Hypothalamus (tissue), 51 donors: ENCODE data around the gene NAMPT.

Experiments used
- DNase-seq, 51 donors: peaks; one replicate each; lab custom pipeline; 2025; lab: John Stamatoyannopoulos, UW

NAMPT gene

GRCh38 chr7:106277976-106278375 is 6.8 kb downstream of the NAMPT start:
- no peak for DNase-seq

GRCh38 chr7:106276513-106276912 is 8.3 kb downstream of the NAMPT start:
- no peak for DNase-seq

GRCh38 chr7:106273009-106273668 is 11.6 kb downstream of the NAMPT start:
- DNase-seq = no peak

GRCh38 chr7:106270122-106270977 is 14.4 kb downstream of the NAMPT start:
- DNase-seq = no peak

GRCh38 chr7:106269254-106269961 is 15.4 kb downstream of the NAMPT start:
- DNase-seq = no peak

GRCh38 chr7:106265133-106265532 is 19.6 kb downstream of the NAMPT start:
- no peak for DNase-seq

GRCh38 chr7:106262221-106262881 is 22.4 kb downstream of the NAMPT start:
- DNase-seq = no peak

- no peak for DNase-seq
These were observed 24.6 kb downstream of the NAMPT start for GRCh38 chr7:106260136-106260561.

GRCh38 chr7:106258789-106259188 is 26.0 kb downstream of the NAMPT start:
- DNase-seq = no peak

- no peak for DNase-seq
These were observed 27.0 kb downstream of the NAMPT start for GRCh38 chr7:106257752-106258151.

GRCh38 chr7:106256144-106256543 is 28.6 kb downstream of the NAMPT start:
- no peak for DNase-seq

GRCh38 chr7:106255246-106255645 is 29.5 kb downstream of the NAMPT start:
- DNase-seq = no peak

GRCh38 chr7:106254525-106255116 is 30.2 kb downstream of the NAMPT start:
- DNase-seq = no peak

- DNase-seq = no peak
These were observed 32.2 kb downstream of the NAMPT start for GRCh38 chr7:106252568-106252967.

GRCh38 chr7:106249488-106249887 is 35.3 kb downstream of the NAMPT start:
- no peak for DNase-seq

- no peak for DNase-seq
These were observed 36.2 kb downstream of the NAMPT start for GRCh38 chr7:106248600-106248999.

- DNase-seq = no peak
These were observed 36.9 kb downstream of the NAMPT start for GRCh38 chr7:106247841-106248240.

GRCh38 chr7:106246902-106247711 is 37.7 kb downstream of the NAMPT start:
- DNase-seq = no peak

GRCh38 chr7:106243893-106244292 is 40.9 kb downstream of the NAMPT start:
- DNase-seq = no peak

- no peak for DNase-seq
These were observed 45.4 kb downstream of the NAMPT start for GRCh38 chr7:106239406-106239805.
